PC-3 (cell line): Measurements from ENCODE around the gene ATF5. TPM values are rescaled to one million over a fixed set of nuclear protein-coding genes. Genes with fewer than 3 reads are reported as not detected.

Experiments
- ATAC-seq: fragments of 200-7000 bp; cut with Tn5 transposase; 2 replicates; pipeline ENCODE4 v1.9.1; 2020; ENCODE audit warnings: mild to moderate bottlenecking, moderate library complexity
- BruUV-seq: library from RNA; stranded (reverse); fragments of 400-500 nt; replicated peaks from 2 replicates; lab custom pipeline; 2021; lab: Mats Ljungman, UMichigan
- CTCF ChIA-PET: fragments of 300-600 bp; sonication (Branson Sonifier 250); formaldehyde crosslinking; loops from one replicate; lab custom pipeline; 2022; ENCODE audit warnings: antibody characterized with exemption; lab: Charles Lee
- POLR2A ChIA-PET: fragments of 300-600 bp; sonication (Branson Sonifier 250); formaldehyde crosslinking; loops from one replicate; lab custom pipeline; 2022; ENCODE audit warnings: antibody characterized with exemption; ENCODE audit not compliant: unreplicated experiment; lab: Charles Lee
- DNase-seq: peaks from one replicate; pipeline ENCODE4 v3.0.0-alpha.2; 2015
- H2AFZ ChIP-seq: fragments of 300-600 bp; sonication (generic); 2 replicates; pipeline ENCODE4 v1.6.0; 2016; ENCODE audit warnings: antibody characterized with exemption, low read length
- H3F3A ChIP-seq: fragments of 300-600 bp; sonication (generic); one replicate; pipeline ENCODE4 v1.6.0; 2017; ENCODE audit warnings: antibody characterized with exemption, low read length, control low read depth, mild to moderate bottlenecking; ENCODE audit not compliant: unreplicated experiment
- H3K27ac ChIP-seq: fragments of 300-600 bp; sonication (generic); 2 replicates; pipeline ENCODE4 v1.5.1; 2016; ENCODE audit warnings: mild to moderate bottlenecking, low read length
- H3K27me3 ChIP-seq: fragments of 300-600 bp; sonication (generic); 2 replicates; pipeline ENCODE4 v1.6.1; 2016; ENCODE audit warnings: low read length, mixed read lengths
- H3K36me3 ChIP-seq: fragments of 300-600 bp; sonication (generic); 2 replicates; pipeline ENCODE4 v1.6.1; 2016; ENCODE audit warnings: low read depth, mixed run types, low read length, mixed read lengths
- H3K4me1 ChIP-seq: fragments of 300-600 bp; sonication (generic); 2 replicates; pipeline ENCODE4 v1.5.1; 2016; ENCODE audit warnings: low read length; ENCODE audit not compliant: insufficient read depth
- H3K4me2 ChIP-seq: fragments of 300-600 bp; sonication (generic); 2 replicates; pipeline ENCODE4 v1.6.0; 2016; ENCODE audit warnings: low read length
- H3K4me3 ChIP-seq: fragments of 300-600 bp; sonication (generic); 2 replicates; pipeline ENCODE4 v1.5.1; 2016; ENCODE audit warnings: mild to moderate bottlenecking, low read length, mixed read lengths
- H3K79me2 ChIP-seq: fragments of 300-600 bp; sonication (generic); 2 replicates; pipeline ENCODE4 v1.6.1; 2017; ENCODE audit warnings: low read length, mixed read lengths
- H3K9ac ChIP-seq: fragments of 300-600 bp; sonication (generic); 2 replicates; pipeline ENCODE4 v1.6.0; 2016; ENCODE audit warnings: mild to moderate bottlenecking, low read length
- H3K9me2 ChIP-seq: fragments of 300-600 bp; sonication (generic); replicated peaks from 2 replicates; pipeline ENCODE4 v1.6.1; 2016; ENCODE audit warnings: mixed run types, low read length, mixed read lengths
- H3K9me3 ChIP-seq: fragments of 300-600 bp; sonication (generic); 2 replicates; pipeline ENCODE4 v1.6.1; 2016; ENCODE audit warnings: low read length, mixed read lengths
- H4K20me1 ChIP-seq: fragments of 300-600 bp; sonication (generic); 2 replicates; pipeline ENCODE4 v1.6.1; 2016; ENCODE audit warnings: low read length, mixed read lengths
- EZH2 ChIP-seq: fragments of 300-600 bp; sonication (generic); IDR thresholded peaks from one replicate; pipeline ENCODE4 v1.6.1; 2017; ENCODE audit warnings: antibody characterized with exemption, mild to moderate bottlenecking, low read length; ENCODE audit not compliant: unreplicated experiment
- EZH2phosphoT487 ChIP-seq: fragments of 300-600 bp; sonication (generic); IDR thresholded peaks from 2 replicates; pipeline ENCODE4 v1.6.1; 2018; ENCODE audit warnings: mild to moderate bottlenecking, antibody characterized with exemption, low read length, borderline replicate concordance
- intact Hi-C: fragments of 100-400 bp; cut with micrococcal nuclease; formaldehyde crosslinking; loops from 2 replicates; pipeline ENCODE4 v1.9.0; 2023
- total RNA-seq: library from RNA; depleted of rRNA; stranded (reverse); fragments of >200 nt; gene quantifications from 2 replicates; pipeline ENCODE4 v1.2.3, GENCODE V29; 2014
- TF ChIP-seq, protein P1 (sequence below): fragments of 300-600 bp; sonication (generic); conservative IDR thresholded peaks from 2 replicates; pipeline ENCODE4 v1.5.1; 2017; ENCODE audit warnings: antibody characterized with exemption, low read depth, mild to moderate bottlenecking, low read length

The ATF5 gene
- total RNA-seq, 1 experiment from 2014 or later: 50.7 TPM

- Histone ChIP-seq H3K9me3 (no peaks in the 10 kb centered on the region), H3K4me1 (peaks cover 12% of the 10 kb centered on the region), H3K4me2 (peak within 1 kb of the TSS; percentile 18; the same call in 1 of the 2 replicates), H3K27ac (peak within 1 kb of the TSS; percentile 17), H2AFZ (peak within 1 kb of the TSS; percentile 39; the same call in 1 of the 2 replicates), H3K4me3 (no peak within 1 kb of the TSS), H3K27me3 (no peaks in the 10 kb centered on the region), H3F3A (no peaks in the 10 kb centered on the region), H3K36me3 (no peaks in the 10 kb centered on the region), H4K20me1 (no peaks in the 10 kb centered on the region), H3K9me2 (no peaks in the 10 kb centered on the region), H3K9ac (0 out of 2 replicates have a peak within 1 kb of the TSS, but pooled peaks have one; percentile 1), H3K79me2 (no peaks in the 10 kb centered on the region)
- ChIA-PET POLR2A (no interaction called here), CTCF (no interaction called here)
- no TSS peak for BruUV-seq
- TF ChIP-seq EZH2: no peak
- TF ChIP-seq EZH2phosphoT487: no peak
- ATAC-seq (peak; percentile 35; the same call in 1 of the 2 replicates), DNase-seq (no peak)
- intact Hi-C loops: no loop called here
Observed at GRCh38 chr19:49896863-49897621, 32.0 kb upstream of the ATF5 start, which contains the start of gene IL4I1. IL4I1 (minus strand) TSS chr19:49896887; CDS start chr19:49896160, 727 bp downstream.

GRCh38 chr19:49904136-49904535, 24.9 kb upstream of the ATF5 start:
- BruUV-seq: no TSS peak
- H3K36me3 ChIP-seq: peaks cover 22% of the 10 kb centered on the region
- H3F3A ChIP-seq: no peaks in the 10 kb centered on the region
- H3K9ac ChIP-seq: no peak overlapping the region
- H4K20me1 ChIP-seq: peaks cover 24% of the 10 kb centered on the region
- no peak overlapping the region for H2AFZ ChIP-seq
- H3K9me2 ChIP-seq: no peaks in the 10 kb centered on the region
- TF ChIP-seq, protein P1, sequence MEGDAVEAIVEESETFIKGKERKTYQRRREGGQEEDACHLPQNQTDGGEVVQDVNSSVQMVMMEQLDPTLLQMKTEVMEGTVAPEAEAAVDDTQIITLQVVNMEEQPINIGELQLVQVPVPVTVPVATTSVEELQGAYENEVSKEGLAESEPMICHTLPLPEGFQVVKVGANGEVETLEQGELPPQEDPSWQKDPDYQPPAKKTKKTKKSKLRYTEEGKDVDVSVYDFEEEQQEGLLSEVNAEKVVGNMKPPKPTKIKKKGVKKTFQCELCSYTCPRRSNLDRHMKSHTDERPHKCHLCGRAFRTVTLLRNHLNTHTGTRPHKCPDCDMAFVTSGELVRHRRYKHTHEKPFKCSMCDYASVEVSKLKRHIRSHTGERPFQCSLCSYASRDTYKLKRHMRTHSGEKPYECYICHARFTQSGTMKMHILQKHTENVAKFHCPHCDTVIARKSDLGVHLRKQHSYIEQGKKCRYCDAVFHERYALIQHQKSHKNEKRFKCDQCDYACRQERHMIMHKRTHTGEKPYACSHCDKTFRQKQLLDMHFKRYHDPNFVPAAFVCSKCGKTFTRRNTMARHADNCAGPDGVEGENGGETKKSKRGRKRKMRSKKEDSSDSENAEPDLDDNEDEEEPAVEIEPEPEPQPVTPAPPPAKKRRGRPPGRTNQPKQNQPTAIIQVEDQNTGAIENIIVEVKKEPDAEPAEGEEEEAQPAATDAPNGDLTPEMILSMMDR: no peak
- TF ChIP-seq EZH2: no peak
- TF ChIP-seq EZH2phosphoT487: no peak
- no peak overlapping the region for H3K4me2 ChIP-seq
- ATAC-seq (no peak), DNase-seq (no peak)
- no peaks in the 10 kb centered on the region for H3K27me3 ChIP-seq
- H3K79me2 ChIP-seq: no peaks in the 10 kb centered on the region
- ChIA-PET POLR2A (no interaction called here), CTCF (no interaction called here)
- no peak overlapping the region for H3K4me3 ChIP-seq
- H3K9me3 ChIP-seq: no peaks in the 10 kb centered on the region
- no peak overlapping the region for H3K27ac ChIP-seq
- no peaks in the 10 kb centered on the region for H3K4me1 ChIP-seq
- intact Hi-C loops: no loop called here

DNA sequence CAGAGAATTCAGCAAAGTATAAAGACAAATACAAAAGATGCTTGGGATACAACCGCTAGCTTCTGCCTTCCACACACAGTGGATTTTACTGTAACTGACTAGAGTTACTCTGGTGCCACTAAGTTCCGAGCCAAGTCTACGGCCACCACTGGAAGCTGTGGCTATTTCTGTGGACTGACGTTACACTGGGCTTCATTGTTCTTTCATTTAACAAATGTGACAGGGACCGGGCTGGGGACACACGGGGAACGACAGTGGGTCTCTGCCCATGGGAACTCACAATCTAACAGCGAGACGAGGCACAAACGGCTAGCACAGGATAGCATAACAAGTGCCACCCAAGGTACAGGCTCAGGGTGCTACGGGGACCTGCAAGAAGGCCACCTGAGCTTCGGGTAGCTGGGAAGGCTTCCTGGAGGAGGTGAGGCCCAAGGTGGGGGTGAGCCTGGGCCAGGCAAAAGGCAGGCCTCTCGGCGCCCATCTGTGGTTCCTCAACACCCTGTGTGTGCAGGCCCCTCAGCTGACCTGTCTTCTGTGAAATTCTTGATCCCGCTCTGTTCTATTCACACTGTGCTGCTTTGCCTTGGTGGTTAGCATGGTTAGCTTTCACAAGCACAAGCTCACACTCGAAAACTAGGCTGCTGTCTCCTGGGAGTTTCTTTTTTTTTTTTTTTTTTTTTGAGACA, 22.0 kb upstream of the ATF5 start:
- H4K20me1 ChIP-seq: peaks cover 28% of the 10 kb centered on the region
- no peak overlapping the region for H2AFZ ChIP-seq
- no peaks in the 10 kb centered on the region for H3K4me1 ChIP-seq
- TF ChIP-seq EZH2 (no peak), EZH2phosphoT487 (no peak)
- TF ChIP-seq, protein P1: no peak
- no peaks in the 10 kb centered on the region for H3K9me2 ChIP-seq
- no peak overlapping the region for H3K4me3 ChIP-seq
- H3K36me3 ChIP-seq: peaks cover 39% of the 10 kb centered on the region
- no peaks in the 10 kb centered on the region for H3K9me3 ChIP-seq
- no peaks in the 10 kb centered on the region for H3K79me2 ChIP-seq
- ChIA-PET POLR2A (interaction anchor here (0.6 kb wide), 1 partner anchor 705 kb away, joined by 6 read pairs; no protein-coding TSS in a partner anchor), CTCF (no interaction called here)
- H3K27me3 ChIP-seq: no peaks in the 10 kb centered on the region
- BruUV-seq: TSS peak; percentile 33
- H3K4me2 ChIP-seq: no peak overlapping the region
- H3K9ac ChIP-seq: no peak overlapping the region
- no peak overlapping the region for H3K27ac ChIP-seq
- ATAC-seq (no peak), DNase-seq (no peak)
- intact Hi-C loops: no loop called here
- no peaks in the 10 kb centered on the region for H3F3A ChIP-seq
